Tibial artery (tissue), 4 donors: ENCODE data around the gene STK11IP.

Experiments used
- DNase-seq, 2 donors: peaks; one replicate each; pipeline ENCODE4 v3.0.0-alpha.2; 2019
- H3K27ac ChIP-seq, 2 donors: fragments of 200-600 bp; sonication (generic) in 1 of 2; 1 replicate in 1 of 2; 2 replicates in 1 of 2; pipeline ENCODE4 v1.5.1; 2018 to 2019; ENCODE audit warnings: mild to moderate bottlenecking in 1 of 2
- H3K27me3 ChIP-seq, 2 donors: fragments of 200-600 bp; sonication (generic) in 1 of 2; one replicate each; pipeline versions ENCODE4 v1.5.1 to v1.6.0; 2016 to 2019
- H3K36me3 ChIP-seq, 3 donors: fragments of 200-600 bp; sonication (generic) in 2 of 3; one replicate each; pipeline ENCODE4 v1.5.1; 2016 to 2019; ENCODE audit warnings: mild to moderate bottlenecking in 2 of 3
- H3K4me1 ChIP-seq, 4 donors: fragments of 200-600 bp; sonication (generic) in 2 of 4; 1 replicate in 3 of 4; 2 replicates in 1 of 4; pipeline ENCODE4 v1.5.1; 2016 to 2019
- H3K4me3 ChIP-seq, 2 donors: fragments of 200-600 bp; sonication (generic) in 1 of 2; 1 replicate in 1 of 2; 2 replicates in 1 of 2; pipeline ENCODE4 v1.5.1; 2018 to 2019; ENCODE audit warnings: mild to moderate bottlenecking in 2 of 2
- H3K9me3 ChIP-seq, 3 donors: fragments of 200-600 bp; sonication (generic) in 1 of 3; one replicate each; pipeline ENCODE4 v1.5.1; 2016 to 2019
- CTCF ChIP-seq, 2 experiments: fragments of 200-600 bp in 1 of 2; fragments of 450-650 bp in 1 of 2; IDR thresholded peaks; one replicate each; pipeline ENCODE4 v1.5.1; 2017 to 2019; ENCODE audit warnings: antibody characterized with exemption in 2 of 2, mild to moderate bottlenecking in 1 of 2, moderate library complexity in 1 of 2
- intact Hi-C: fragments of 100-400 bp; cut with DNase I; formaldehyde crosslinking; loops from one replicate; pipeline ENCODE4 v1.15.0; 2023; ENCODE audit warnings: low total_unique reads

STK11IP gene

GRCh38 chr2:219615894-219616293 is 18.2 kb downstream of the STK11IP start:
- no peaks in the 10 kb centered on the region for H3K9me3 ChIP-seq
- intact Hi-C loops: no loop called here
- no peak for TF ChIP-seq CTCF (IDR thresholded peaks at IDR 0.05)
- DNase-seq: no peak
- H3K4me1 ChIP-seq: no peaks in the 10 kb centered on the region
- H3K36me3 ChIP-seq: peaks cover 20 to 56% (median 44%) of the 10 kb centered on the region in 3 donors
- no peak overlapping the region for H3K4me3 ChIP-seq
- no peak overlapping the region for H3K27ac ChIP-seq
- no peaks in the 10 kb centered on the region for H3K27me3 ChIP-seq

- Histone ChIP-seq H3K4me3 (no peak overlapping the region), H3K36me3 (peaks cover 20 to 49% (median 39%) of the 10 kb centered on the region in 3 donors), H3K27ac (no peak overlapping the region), H3K9me3 (no peaks in the 10 kb centered on the region), H3K4me1 (no peaks in the 10 kb centered on the region), H3K27me3 (no peaks in the 10 kb centered on the region)
- intact Hi-C loops: no loop called here
- no peak for TF ChIP-seq CTCF (IDR thresholded peaks at IDR 0.05)
- no peak for DNase-seq
These were observed 18.9 kb downstream of the STK11IP start for GRCh38 chr2:219616550-219616949.

GRCh38 chr2:219618733-219619122 is 21.1 kb downstream of the STK11IP start:
- DNase-seq: no peak
- H3K27ac ChIP-seq: no peak overlapping the region
- no peaks in the 10 kb centered on the region for H3K9me3 ChIP-seq
- no peaks in the 10 kb centered on the region for H3K27me3 ChIP-seq
- H3K36me3 ChIP-seq: peaks cover 19 to 31% (median 27%) of the 10 kb centered on the region in 3 donors
- no peak for TF ChIP-seq CTCF (IDR thresholded peaks at IDR 0.05)
- no peaks in the 10 kb centered on the region for H3K4me1 ChIP-seq
- intact Hi-C loops: no loop called here
- no peak overlapping the region for H3K4me3 ChIP-seq

GRCh38 chr2:219619235-219619634 is 21.6 kb downstream of the STK11IP start:
- no peak for TF ChIP-seq CTCF (IDR thresholded peaks at IDR 0.05)
- Histone ChIP-seq H3K36me3 (peaks cover 14 to 25% (median 22%) of the 10 kb centered on the region in 3 donors), H3K27me3 (no peaks in the 10 kb centered on the region), H3K9me3 (no peaks in the 10 kb centered on the region), H3K4me1 (no peaks in the 10 kb centered on the region), H3K4me3 (no peak overlapping the region), H3K27ac (no peak overlapping the region)
- intact Hi-C loops: no loop called here
- DNase-seq: no peak

GRCh38 chr2:219620546-219620945 is 22.9 kb downstream of the STK11IP start:
- no peak for TF ChIP-seq CTCF (IDR thresholded peaks at IDR 0.05)
- H3K27me3 ChIP-seq: no peaks in the 10 kb centered on the region
- no peaks in the 10 kb centered on the region for H3K9me3 ChIP-seq
- peaks cover 5 to 12% (median 9%) of the 10 kb centered on the region in 3 donors for H3K36me3 ChIP-seq
- intact Hi-C loops: no loop called here
- no peaks in the 10 kb centered on the region for H3K4me1 ChIP-seq
- no peak overlapping the region for H3K4me3 ChIP-seq
- no peak overlapping the region for H3K27ac ChIP-seq
- no peak for DNase-seq

- H3K4me1 ChIP-seq: peaks cover 0 to 1% (median under 1%) of the 10 kb centered on the region in 4 donors
- no peak for TF ChIP-seq CTCF (IDR thresholded peaks at IDR 0.05)
- intact Hi-C loops: no loop called here
These were observed 24.3 kb downstream of the STK11IP start for GRCh38 chr2:219621935-219622334.

More at GRCh38 chr2:219621935-219622334, 24.3 kb downstream of the STK11IP start:
- no peaks in the 10 kb centered on the region for H3K27me3 ChIP-seq
- H3K4me3 ChIP-seq: no peak overlapping the region
- H3K9me3 ChIP-seq: no peaks in the 10 kb centered on the region
- no peak for DNase-seq
- H3K36me3 ChIP-seq: no peaks in the 10 kb centered on the region
- H3K27ac ChIP-seq: no peak overlapping the region
